ENCODE measurements around the gene MFAP3. TPM values are rescaled to one million over a fixed set of nuclear protein-coding genes. Genes with fewer than 3 reads are reported as not detected.

The MFAP3 gene
- total and polyA plus RNA-seq, 2 of the 13 experiments (the other 11 are each of a cell fraction or from before 2014, with no cell fraction given), result 12.1 to 28.3 TPM

- TF ChIP-seq GABPA (IDR thresholded peaks at IDR 0.05; ENCODE audit: low read depth, low read length), result peak; percentile 99
- peak; percentile 100 for TF ChIP-seq GABPA (CRISPR knock-in tag; IDR thresholded peaks at IDR 0.05; ENCODE audit: low read depth)
- no peak for TF ChIP-seq GZF1 (CRISPR knock-in tag; IDR thresholded peaks at IDR 0.05)
- TF ChIP-seq ZNF567 (CRISPR knock-in tag; IDR thresholded peaks at IDR 0.05; ENCODE audit: borderline replicate concordance), result peak; percentile 44; the same call in 1 of the 2 replicates
- peak; percentile 78; the same call in 1 of the 2 replicates for TF ChIP-seq GTF3A (CRISPR knock-in tag; conservative IDR thresholded peaks at IDR 0.05)
- peak; percentile 78 for TF ChIP-seq ZBTB34 (CRISPR knock-in tag; IDR thresholded peaks at IDR 0.05)
- TF ChIP-seq TARDBP (CRISPR knock-in tag; IDR thresholded peaks at IDR 0.05), result peak; percentile 98
- peak; percentile 95 for TF ChIP-seq MTF2 (CRISPR knock-in tag; IDR thresholded peaks at IDR 0.05; ENCODE audit: borderline replicate concordance)
- TF ChIP-seq PPARG (CRISPR knock-in tag; conservative IDR thresholded peaks at IDR 0.05), result peak; percentile 50
- TF ChIP-seq TAF1 (CRISPR knock-in tag; IDR thresholded peaks at IDR 0.05), result peak; percentile 90
- TF ChIP-seq ASH2L (IDR thresholded peaks at IDR 0.05; ENCODE audit: insufficient read length, low read depth, low read length), result peak; percentile 98
- TF ChIP-seq ARNTL (CRISPR knock-in tag; IDR thresholded peaks at IDR 0.05), result peak; percentile 64
- peak; percentile 79 for TF ChIP-seq ZNF891 (CRISPR knock-in tag; IDR thresholded peaks at IDR 0.05)
- TF ChIP-seq ZNF724P (CRISPR knock-in tag; IDR thresholded peaks at IDR 0.05; ENCODE audit: borderline replicate concordance), result peak; percentile 80
- peak; percentile 61; the same call in 1 of the 2 replicates for TF ChIP-seq ZNF646 (CRISPR knock-in tag; IDR thresholded peaks at IDR 0.05)
- no peak for TF ChIP-seq SMC3 (IDR thresholded peaks at IDR 0.05; ENCODE audit: low read length)
- no peak for TF ChIP-seq NFRKB (IDR thresholded peaks at IDR 0.05)
- TF ChIP-seq TRIM22 (IDR thresholded peaks at IDR 0.05), result no peak
- no peak for TF ChIP-seq CREB3 (CRISPR knock-in tag; IDR thresholded peaks at IDR 0.05)
Observed at GRCh38 chr5:154038707-154039457, at the start of gene MFAP3, which contains the start of gene FAM114A2 (continued).
